ENCODE measurements around the gene TRIM37. TPM values are rescaled to one million over a fixed set of nuclear protein-coding genes. Genes with fewer than 3 reads are reported as not detected.

TRIM37 gene
- total RNA-seq, 1 donor from 2014 or later, result 25.4 TPM

DNA sequence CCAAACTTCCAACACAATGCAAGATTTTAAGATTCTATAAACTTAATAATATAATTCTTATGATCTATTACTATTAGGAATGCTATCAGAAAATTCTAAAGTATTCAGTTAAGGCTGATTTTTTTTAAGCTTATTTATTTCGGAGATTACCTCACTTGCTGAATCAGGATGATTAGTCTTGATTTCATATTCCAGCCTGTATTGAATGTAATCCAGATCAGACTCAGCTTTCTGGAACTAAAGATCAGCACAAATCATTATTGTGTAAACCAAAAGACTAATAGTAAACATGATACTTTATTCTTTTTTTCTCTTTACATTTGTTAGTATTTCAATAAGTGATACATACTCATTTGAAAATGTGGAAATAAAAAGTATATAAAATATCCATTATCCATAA, 24.5 kb upstream of the TRIM37 start:
- FAIRE-seq (no peak), DNase-seq (ENCODE audit: low read depth) (no peak)
- Histone ChIP-seq H3K27ac (ENCODE audit: low read depth, low read length) (no peak overlapping the region), H3K9me3 (ENCODE audit: insufficient read depth, low read depth, low read length) (no peaks in the 10 kb centered on the region), H3K9ac (ENCODE audit: low read length) (no peak overlapping the region), H3K36me3 (ENCODE audit: insufficient read depth, low read length) (no peaks in the 10 kb centered on the region), H3K4me2 (ENCODE audit: low read length) (no peak overlapping the region), H2AFZ (ENCODE audit: low read depth, low read length) (no peak overlapping the region), H3K4me3 (ENCODE audit: insufficient read depth, low read depth, low read length) (no peak overlapping the region), H3K27me3 (ENCODE audit: insufficient read depth, low read length) (no peaks in the 10 kb centered on the region), H3K4me1 (ENCODE audit: insufficient read depth, low read length) (no peaks in the 10 kb centered on the region), H3K79me2 (ENCODE audit: insufficient read depth, low read length) (peaks cover 75% of the 10 kb centered on the region), H4K20me1 (ENCODE audit: insufficient read depth, low read length) (peaks cover 15% of the 10 kb centered on the region)
- Mint-ChIP-seq H3K4me3 (ENCODE audit: unreplicated experiment) (no peak overlapping the region), H3K27me3 (ENCODE audit: low read depth, unreplicated experiment) (no peaks in the 10 kb centered on the region), H3K9me3 (ENCODE audit: unreplicated experiment) (no peaks in the 10 kb centered on the region), H3K36me3 (ENCODE audit: low read depth, unreplicated experiment) (no peaks in the 10 kb centered on the region), H3K27ac (ENCODE audit: unreplicated experiment) (no peak overlapping the region), H3K4me1 (ENCODE audit: low read depth, unreplicated experiment) (no peaks in the 10 kb centered on the region)
- TF ChIP-seq, protein P1, sequence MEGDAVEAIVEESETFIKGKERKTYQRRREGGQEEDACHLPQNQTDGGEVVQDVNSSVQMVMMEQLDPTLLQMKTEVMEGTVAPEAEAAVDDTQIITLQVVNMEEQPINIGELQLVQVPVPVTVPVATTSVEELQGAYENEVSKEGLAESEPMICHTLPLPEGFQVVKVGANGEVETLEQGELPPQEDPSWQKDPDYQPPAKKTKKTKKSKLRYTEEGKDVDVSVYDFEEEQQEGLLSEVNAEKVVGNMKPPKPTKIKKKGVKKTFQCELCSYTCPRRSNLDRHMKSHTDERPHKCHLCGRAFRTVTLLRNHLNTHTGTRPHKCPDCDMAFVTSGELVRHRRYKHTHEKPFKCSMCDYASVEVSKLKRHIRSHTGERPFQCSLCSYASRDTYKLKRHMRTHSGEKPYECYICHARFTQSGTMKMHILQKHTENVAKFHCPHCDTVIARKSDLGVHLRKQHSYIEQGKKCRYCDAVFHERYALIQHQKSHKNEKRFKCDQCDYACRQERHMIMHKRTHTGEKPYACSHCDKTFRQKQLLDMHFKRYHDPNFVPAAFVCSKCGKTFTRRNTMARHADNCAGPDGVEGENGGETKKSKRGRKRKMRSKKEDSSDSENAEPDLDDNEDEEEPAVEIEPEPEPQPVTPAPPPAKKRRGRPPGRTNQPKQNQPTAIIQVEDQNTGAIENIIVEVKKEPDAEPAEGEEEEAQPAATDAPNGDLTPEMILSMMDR (IDR thresholded peaks at IDR 0.05; ENCODE audit: insufficient read depth, low read depth, low read length), result no peak
- TF ChIP-seq EZH2 (IDR thresholded peaks at IDR 0.05; ENCODE audit: insufficient read depth, low read length), result no peak

DNA sequence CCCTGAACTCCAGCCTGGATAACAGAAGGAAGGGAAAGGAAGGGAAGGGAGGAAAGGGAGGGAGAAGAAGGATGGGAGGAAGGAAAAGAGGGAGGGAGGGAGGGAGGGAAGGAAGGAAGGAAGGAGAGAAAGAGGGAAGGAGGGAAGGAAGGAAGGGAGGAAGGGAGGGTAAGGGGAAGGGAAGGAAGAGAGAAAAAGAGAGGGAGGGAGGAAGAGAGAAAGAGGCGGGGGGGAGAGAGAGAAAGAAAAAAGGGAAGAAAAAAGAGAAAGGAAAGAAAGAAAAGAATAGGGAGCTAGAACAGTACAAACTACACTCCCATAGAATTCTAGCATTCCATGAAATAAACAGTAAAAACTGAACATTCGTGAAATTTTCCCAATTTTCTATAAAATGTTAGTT, 23.1 kb upstream of the TRIM37 start:
- DNase-seq (ENCODE audit: low read depth) (no peak), FAIRE-seq (no peak)
- Histone ChIP-seq H3K4me2 (ENCODE audit: low read length) (no peak overlapping the region), H4K20me1 (ENCODE audit: insufficient read depth, low read length) (peaks cover 10% of the 10 kb centered on the region), H3K9ac (ENCODE audit: low read length) (no peak overlapping the region), H3K4me1 (ENCODE audit: insufficient read depth, low read length) (no peaks in the 10 kb centered on the region), H3K27me3 (ENCODE audit: insufficient read depth, low read length) (no peaks in the 10 kb centered on the region), H3K79me2 (ENCODE audit: insufficient read depth, low read length) (peaks cover 72% of the 10 kb centered on the region), H2AFZ (ENCODE audit: low read depth, low read length) (no peak overlapping the region), H3K27ac (ENCODE audit: low read depth, low read length) (no peak overlapping the region), H3K36me3 (ENCODE audit: insufficient read depth, low read length) (no peaks in the 10 kb centered on the region), H3K4me3 (ENCODE audit: insufficient read depth, low read depth, low read length) (no peak overlapping the region), H3K9me3 (ENCODE audit: insufficient read depth, low read depth, low read length) (no peaks in the 10 kb centered on the region)
- H3K27me3 Mint-ChIP-seq (ENCODE audit: low read depth, unreplicated experiment), result no peaks in the 10 kb centered on the region
- no peaks in the 10 kb centered on the region for H3K9me3 Mint-ChIP-seq (ENCODE audit: unreplicated experiment)
- H3K36me3 Mint-ChIP-seq (ENCODE audit: low read depth, unreplicated experiment), result no peaks in the 10 kb centered on the region
- no peak overlapping the region for H3K4me3 Mint-ChIP-seq (ENCODE audit: unreplicated experiment)
- no peak overlapping the region for H3K27ac Mint-ChIP-seq (ENCODE audit: unreplicated experiment)
- no peaks in the 10 kb centered on the region for H3K4me1 Mint-ChIP-seq (ENCODE audit: low read depth, unreplicated experiment)
- no peak for TF ChIP-seq EZH2 (IDR thresholded peaks at IDR 0.05; ENCODE audit: insufficient read depth, low read length)
- TF ChIP-seq, protein P1 (IDR thresholded peaks at IDR 0.05; ENCODE audit: insufficient read depth, low read depth, low read length), result no peak

DNA sequence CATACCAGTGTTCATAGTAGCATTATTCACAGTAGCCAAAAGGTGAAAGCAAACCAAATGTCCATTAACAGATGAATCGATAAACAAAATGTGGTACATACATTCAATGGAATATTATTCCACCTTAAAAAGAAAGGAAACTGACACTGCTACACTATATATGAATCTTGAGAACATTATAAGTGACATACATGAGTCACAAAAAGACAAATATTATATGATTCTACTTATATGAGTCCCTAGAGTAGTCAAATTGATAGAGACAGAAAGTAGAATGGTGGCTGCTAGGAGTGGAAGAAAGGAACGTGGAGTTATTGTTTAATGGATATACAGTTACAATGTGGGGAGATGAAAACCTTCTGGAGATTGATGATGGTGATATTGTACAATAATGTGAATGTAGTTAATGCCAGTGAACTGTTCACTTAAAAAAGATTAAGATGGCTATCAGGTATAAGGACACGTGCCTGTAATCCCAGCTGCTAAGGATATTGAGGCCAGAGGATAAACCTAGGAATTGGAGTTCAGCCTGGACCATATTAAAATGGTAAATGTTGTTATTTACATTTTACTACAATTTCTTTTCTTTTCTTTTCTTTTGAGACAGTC, 20.2 kb upstream of the TRIM37 start:
- H3K4me1 Mint-ChIP-seq (ENCODE audit: low read depth, unreplicated experiment), result no peaks in the 10 kb centered on the region
- H3K27ac Mint-ChIP-seq (ENCODE audit: unreplicated experiment), result no peak overlapping the region
- no peak for FAIRE-seq
- Histone ChIP-seq H3K27ac (ENCODE audit: low read depth, low read length) (no peak overlapping the region), H3K9me3 (ENCODE audit: insufficient read depth, low read depth, low read length) (no peaks in the 10 kb centered on the region), H3K9ac (ENCODE audit: low read length) (no peak overlapping the region), H3K4me2 (ENCODE audit: low read length) (no peak overlapping the region), H3K27me3 (ENCODE audit: insufficient read depth, low read length) (no peaks in the 10 kb centered on the region), H4K20me1 (ENCODE audit: insufficient read depth, low read length) (peaks cover 8% of the 10 kb centered on the region), H3K36me3 (ENCODE audit: insufficient read depth, low read length) (peaks cover 4% of the 10 kb centered on the region), H3K4me1 (ENCODE audit: insufficient read depth, low read length) (no peaks in the 10 kb centered on the region), H3K4me3 (ENCODE audit: insufficient read depth, low read depth, low read length) (no peak overlapping the region), H2AFZ (ENCODE audit: low read depth, low read length) (no peak overlapping the region), H3K79me2 (ENCODE audit: insufficient read depth, low read length) (peaks cover 70% of the 10 kb centered on the region)
- H3K27me3 Mint-ChIP-seq (ENCODE audit: low read depth, unreplicated experiment), result no peaks in the 10 kb centered on the region
- DNase-seq (ENCODE audit: low read depth), result no peak
- TF ChIP-seq, protein P1 (IDR thresholded peaks at IDR 0.05; ENCODE audit: insufficient read depth, low read depth, low read length), result no peak
- no peak for TF ChIP-seq EZH2 (IDR thresholded peaks at IDR 0.05; ENCODE audit: insufficient read depth, low read length)
- no peak overlapping the region for H3K4me3 Mint-ChIP-seq (ENCODE audit: unreplicated experiment)
- peaks cover 2% of the 10 kb centered on the region for H3K36me3 Mint-ChIP-seq (ENCODE audit: low read depth, unreplicated experiment)
- no peaks in the 10 kb centered on the region for H3K9me3 Mint-ChIP-seq (ENCODE audit: unreplicated experiment)

Data from astrocyte (in vitro differentiated cells and primary cell).